NCI-H446 (cell line): ENCODE results near the gene ARL3.
"Not testable (repeated sequence)": the region's sequence is repeated elsewhere in the genome, so short reads cannot be mapped to it uniquely, and the experiment has no call there.

Source experiments
- DNase-seq, 2 experiments: peaks; one replicate each; lab custom pipeline; 2025; lab: John Stamatoyannopoulos, UW

ARL3 gene

GRCh38 chr10:102713814-102714620 lies at the start of gene ARL3:
Gene ARL3, minus strand, starts transcription at chr10:102714397. Its CDS starts 122 bp downstream, at chr10:102714275.
- DNase-seq, result peak; percentile 76 to 95

- no peak for DNase-seq
Observed at GRCh38 chr10:102763037-102763607, 48.9 kb upstream of the ARL3 start.

GRCh38 chr10:102762401-102763015 lies 48.3 kb upstream of the ARL3 start:
- DNase-seq, result no peak

- DNase-seq, result no peak
Observed at GRCh38 chr10:102761981-102762380, 47.8 kb upstream of the ARL3 start.

GRCh38 chr10:102759497-102760210 lies 45.5 kb upstream of the ARL3 start:
- DNase-seq, result no peak

- DNase-seq, result not testable (repeated sequence)
Observed at GRCh38 chr10:102758933-102759262, 44.7 kb upstream of the ARL3 start.

GRCh38 chr10:102758240-102758932 lies 44.2 kb upstream of the ARL3 start:
- DNase-seq, result no peak

GRCh38 chr10:102757323-102757722 lies 43.1 kb upstream of the ARL3 start:
- DNase-seq, result no peak

- DNase-seq, result no peak
Observed at GRCh38 chr10:102753718-102754117, 39.5 kb upstream of the ARL3 start.

GRCh38 chr10:102752934-102753664 lies 38.9 kb upstream of the ARL3 start:
- DNase-seq, result no peak

GRCh38 chr10:102752266-102752930 lies 38.2 kb upstream of the ARL3 start:
- DNase-seq, result no peak

GRCh38 chr10:102745157-102745556 lies 31.0 kb upstream of the ARL3 start:
- no peak for DNase-seq

GRCh38 chr10:102744374-102745051 lies 30.3 kb upstream of the ARL3 start:
- DNase-seq, result no peak

- peak; percentile 94 to 98 for DNase-seq
Observed at GRCh38 chr10:102743588-102744373, 29.6 kb upstream of the ARL3 start, which contains the start of gene WBP1L. Gene WBP1L, plus strand, starts transcription at chr10:102743948. Its CDS starts 106 bp downstream, at chr10:102744054.

- no peak for DNase-seq
Observed at GRCh38 chr10:102743078-102743587, 28.9 kb upstream of the ARL3 start.

- not testable (repeated sequence) for DNase-seq
Observed at GRCh38 chr10:102742313-102742712, 28.1 kb upstream of the ARL3 start.

- DNase-seq, result no peak
Observed at GRCh38 chr10:102741726-102742237, 27.6 kb upstream of the ARL3 start.

- DNase-seq, result no peak
Observed at GRCh38 chr10:102740229-102740628, 26.0 kb upstream of the ARL3 start.

GRCh38 chr10:102738692-102739121 lies 24.5 kb upstream of the ARL3 start:
- DNase-seq, result no peak
